Upper lobe of left lung (tissue), 4 donors: ENCODE results near the gene CD83.

Experiments
- CTCF ChIP-seq, 6 experiments: fragments of 450-650 bp in 4 of 6; fragments of 200-600 bp in 2 of 6; sonication (generic) in 2 of 6; IDR thresholded peaks; one replicate each; pipeline ENCODE4 v1.5.1; 2016 to 2019; ENCODE audit warnings: antibody characterized with exemption in 6 of 6
- POLR2A ChIP-seq, 4 donors: fragments of 450-650 bp; IDR thresholded peaks; one replicate each; pipeline ENCODE4 v1.5.1; 2016 to 2017; ENCODE audit warnings: antibody characterized with exemption in 4 of 4, mild to moderate bottlenecking in 2 of 4
- POLR2AphosphoS5 ChIP-seq, 2 donors: sonication (generic); formaldehyde crosslinking; IDR thresholded peaks; one replicate each; pipeline ENCODE4 v1.5.1; 2017; ENCODE audit warnings: antibody characterized with exemption in 2 of 2

GRCh38 chr6:14092316-14092715, 25.3 kb upstream of the CD83 start:
- no peak for TF ChIP-seq CTCF (IDR thresholded peaks at IDR 0.05)
- no peak for TF ChIP-seq POLR2A (IDR thresholded peaks at IDR 0.05)
- no peak for TF ChIP-seq POLR2AphosphoS5 (IDR thresholded peaks at IDR 0.05)
